Measurements from ENCODE around the gene PLA2G4D. TPM values are rescaled to one million over a fixed set of nuclear protein-coding genes. Genes with fewer than 3 reads are reported as not detected.
"Not testable (repeated sequence)": the region's sequence is repeated elsewhere in the genome, so short reads cannot be mapped to it uniquely, and the experiment has no call there.

Gene PLA2G4D
- polyA plus RNA-seq, 1 of the 3 experiments (the other 2 are of a cell fraction), result not detected

DNA sequence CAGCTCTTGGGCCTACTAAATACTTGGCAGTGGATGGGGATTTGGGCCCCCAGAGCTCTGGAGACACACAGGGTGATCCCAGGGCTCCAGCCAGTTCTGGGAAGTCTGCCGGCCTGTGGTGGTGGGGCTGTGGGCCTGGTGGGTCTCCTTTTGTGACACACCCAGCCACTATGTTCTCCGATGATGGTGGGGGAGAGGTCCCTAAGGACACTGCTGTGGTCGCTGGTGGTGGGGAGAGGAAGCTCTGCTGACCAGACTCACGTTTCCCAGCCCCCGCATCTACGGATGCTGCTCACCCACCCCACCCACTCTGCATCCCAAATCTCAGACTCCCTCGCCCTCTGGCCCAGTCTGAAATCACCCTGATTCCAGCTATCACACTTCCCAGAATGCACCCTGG is 396 bp downstream of the PLA2G4D start:
- no peak overlapping the region for H3K4me3 ChIP-seq (ENCODE audit: low read depth in 2 of 2, low read length in 1 of 2)
- ChIA-PET POLR2A (no interaction called here), CTCF (interaction anchor here (1.0 to 6.1 kb wide), 5 partner anchors 9 to 64 kb away, joined by 3 to 48 read pairs (median 5); no protein-coding TSS in a partner anchor)
- H3K79me2 ChIP-seq (ENCODE audit: insufficient read depth), result no peaks in the 10 kb centered on the region
- H3K27me3 ChIP-seq (ENCODE audit: insufficient read depth), result no peaks in the 10 kb centered on the region; the same call in 1 of the 2 replicates
- DNase-seq, result no peak
- H3K27ac ChIP-seq (ENCODE audit: low read depth in 2 of 2, low read length in 1 of 2), result no peak overlapping the region
- no peaks in the 10 kb centered on the region for H3F3A ChIP-seq (replicated peaks; ENCODE audit: insufficient read depth)
- TF ChIP-seq NRF1 (IDR thresholded peaks at IDR 0.05; ENCODE audit: low read depth, low read length), result no peak
- H3K4me1 ChIP-seq (ENCODE audit: control insufficient read depth in 1 of 2, insufficient read depth in 2 of 2, low read depth in 1 of 2, low read length in 1 of 2), result peaks cover 8 to 14% of the 10 kb centered on the region in 2 experiments; a peak in 3 of 4 replicates
- WGBS (ENCODE audit: low lambda C conversion rate), result 87% methylated on average over 3 of the region's 7 CpGs
- H3K9me3 ChIP-seq, result no peaks in the 10 kb centered on the region
- H3K36me3 ChIP-seq (replicated peaks in 1 of 2; ENCODE audit: control insufficient read depth in 1 of 2, insufficient read depth in 2 of 2, low read length in 1 of 2), result no peaks in the 10 kb centered on the region
- no peak overlapping the region for H2AFZ ChIP-seq (ENCODE audit: low read depth)
- H3K9ac ChIP-seq, result no peak overlapping the region
- no peaks in the 10 kb centered on the region for H3K9me2 ChIP-seq
- H4K20me1 ChIP-seq (ENCODE audit: insufficient read depth), result no peaks in the 10 kb centered on the region
- H3K4me2 ChIP-seq, result no peak overlapping the region

DNA sequence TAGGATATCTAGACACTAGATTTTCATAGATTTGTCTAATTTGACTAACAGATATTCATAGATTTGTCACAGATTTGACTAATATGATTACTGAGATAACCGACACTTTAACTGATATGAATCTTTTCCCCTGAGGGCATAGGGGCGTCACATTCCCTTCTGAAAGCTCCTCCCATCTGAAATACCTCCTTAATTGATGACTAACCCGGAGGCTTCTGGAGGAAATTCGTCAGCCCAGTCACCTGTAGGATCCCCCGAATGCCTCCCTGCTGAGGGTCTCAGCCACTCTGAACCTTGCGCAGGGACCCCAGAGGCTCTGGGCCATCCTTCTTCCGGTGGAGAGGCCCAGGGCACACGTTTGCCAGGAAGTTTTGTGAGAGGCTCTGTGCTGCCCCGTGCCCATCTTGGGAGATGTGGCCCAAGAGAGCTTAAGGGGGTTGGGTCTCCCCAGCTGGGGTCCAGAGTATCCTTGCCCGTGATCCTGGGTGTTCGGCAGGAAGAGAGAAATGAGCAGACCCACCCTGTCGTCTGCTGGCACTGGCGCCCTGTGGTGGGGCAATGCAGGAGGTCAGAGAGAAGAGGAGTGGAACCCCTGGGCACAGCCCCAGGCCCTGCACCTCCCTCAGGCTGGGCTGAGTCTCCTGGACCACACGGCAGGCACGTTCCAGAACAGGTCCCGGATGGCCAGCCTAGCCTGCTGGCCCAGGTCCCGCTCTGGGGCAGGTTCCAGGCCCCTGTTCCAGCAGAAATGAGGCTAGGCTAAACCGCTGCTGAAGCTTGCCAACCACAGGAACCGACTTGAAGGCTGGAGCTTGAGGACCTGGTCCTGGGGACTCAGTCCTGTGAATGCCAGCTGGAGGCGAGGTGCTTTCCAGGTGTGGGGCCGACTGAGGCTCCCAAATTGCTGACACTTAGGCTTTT is 1.7 kb downstream of the PLA2G4D start:
- Histone ChIP-seq H2AFZ (ENCODE audit: low read depth) (no peak overlapping the region), H3K4me2 (no peak overlapping the region), H3K27ac (ENCODE audit: low read depth in 2 of 2, low read length in 1 of 2) (no peak overlapping the region), H3K9me2 (no peaks in the 10 kb centered on the region), H4K20me1 (ENCODE audit: insufficient read depth) (no peaks in the 10 kb centered on the region), H3K4me3 (ENCODE audit: low read depth in 2 of 2, low read length in 1 of 2) (no peak overlapping the region), H3K36me3 (replicated peaks in 1 of 2; ENCODE audit: control insufficient read depth in 1 of 2, insufficient read depth in 2 of 2, low read length in 1 of 2) (no peaks in the 10 kb centered on the region), H3F3A (replicated peaks; ENCODE audit: insufficient read depth) (no peaks in the 10 kb centered on the region), H3K79me2 (ENCODE audit: insufficient read depth) (no peaks in the 10 kb centered on the region), H3K9me3 (no peaks in the 10 kb centered on the region), H3K4me1 (ENCODE audit: control insufficient read depth in 1 of 2, insufficient read depth in 2 of 2, low read depth in 1 of 2, low read length in 1 of 2) (peaks cover 8 to 14% of the 10 kb centered on the region in 2 experiments; a peak in 3 of 4 replicates), H3K27me3 (ENCODE audit: insufficient read depth) (no peaks in the 10 kb centered on the region; the same call in 1 of the 2 replicates), H3K9ac (no peak overlapping the region)
- ChIA-PET CTCF (interaction anchor here (0.6 to 6.1 kb wide), 8 partner anchors 9 to 103 kb away, joined by 3 to 48 read pairs (median 4); no protein-coding TSS in a partner anchor), POLR2A (no interaction called here)
- DNase-seq, result no peak
- 46% methylated on average over 8 of the region's 21 CpGs for WGBS (ENCODE audit: low lambda C conversion rate)
- TF ChIP-seq GATA2 (CRISPR knock-in tag; IDR thresholded peaks at IDR 0.05), result no peak
- TF ChIP-seq ELF1 (IDR thresholded peaks at IDR 0.05), result no peak
- TF ChIP-seq, protein P1, sequence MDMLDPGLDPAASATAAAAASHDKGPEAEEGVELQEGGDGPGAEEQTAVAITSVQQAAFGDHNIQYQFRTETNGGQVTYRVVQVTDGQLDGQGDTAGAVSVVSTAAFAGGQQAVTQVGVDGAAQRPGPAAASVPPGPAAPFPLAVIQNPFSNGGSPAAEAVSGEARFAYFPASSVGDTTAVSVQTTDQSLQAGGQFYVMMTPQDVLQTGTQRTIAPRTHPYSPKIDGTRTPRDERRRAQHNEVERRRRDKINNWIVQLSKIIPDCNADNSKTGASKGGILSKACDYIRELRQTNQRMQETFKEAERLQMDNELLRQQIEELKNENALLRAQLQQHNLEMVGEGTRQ (IDR thresholded peaks at IDR 0.05; ENCODE audit: borderline replicate concordance, low read depth, low read length), result no peak
- TF ChIP-seq MEF2A (IDR thresholded peaks at IDR 0.05; ENCODE audit: borderline replicate concordance, low read depth), result no peak
- no peak for TF ChIP-seq YY1 (IDR thresholded peaks at IDR 0.05; ENCODE audit: low read depth)
- no peak for TF ChIP-seq EP300 (IDR thresholded peaks at IDR 0.05; ENCODE audit: borderline replicate concordance in 1 of 2, low read depth in 1 of 2, low read length in 1 of 2)
- TF ChIP-seq SMC3 (IDR thresholded peaks at IDR 0.05; ENCODE audit: low read depth, low read length), result no peak
- TF ChIP-seq, protein P2, sequence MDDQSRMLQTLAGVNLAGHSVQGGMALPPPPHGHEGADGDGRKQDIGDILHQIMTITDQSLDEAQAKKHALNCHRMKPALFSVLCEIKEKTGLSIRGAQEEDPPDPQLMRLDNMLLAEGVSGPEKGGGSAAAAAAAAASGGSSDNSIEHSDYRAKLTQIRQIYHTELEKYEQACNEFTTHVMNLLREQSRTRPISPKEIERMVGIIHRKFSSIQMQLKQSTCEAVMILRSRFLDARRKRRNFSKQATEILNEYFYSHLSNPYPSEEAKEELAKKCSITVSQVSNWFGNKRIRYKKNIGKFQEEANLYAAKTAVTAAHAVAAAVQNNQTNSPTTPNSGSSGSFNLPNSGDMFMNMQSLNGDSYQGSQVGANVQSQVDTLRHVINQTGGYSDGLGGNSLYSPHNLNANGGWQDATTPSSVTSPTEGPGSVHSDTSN (IDR thresholded peaks at IDR 0.05), result no peak

DNA sequence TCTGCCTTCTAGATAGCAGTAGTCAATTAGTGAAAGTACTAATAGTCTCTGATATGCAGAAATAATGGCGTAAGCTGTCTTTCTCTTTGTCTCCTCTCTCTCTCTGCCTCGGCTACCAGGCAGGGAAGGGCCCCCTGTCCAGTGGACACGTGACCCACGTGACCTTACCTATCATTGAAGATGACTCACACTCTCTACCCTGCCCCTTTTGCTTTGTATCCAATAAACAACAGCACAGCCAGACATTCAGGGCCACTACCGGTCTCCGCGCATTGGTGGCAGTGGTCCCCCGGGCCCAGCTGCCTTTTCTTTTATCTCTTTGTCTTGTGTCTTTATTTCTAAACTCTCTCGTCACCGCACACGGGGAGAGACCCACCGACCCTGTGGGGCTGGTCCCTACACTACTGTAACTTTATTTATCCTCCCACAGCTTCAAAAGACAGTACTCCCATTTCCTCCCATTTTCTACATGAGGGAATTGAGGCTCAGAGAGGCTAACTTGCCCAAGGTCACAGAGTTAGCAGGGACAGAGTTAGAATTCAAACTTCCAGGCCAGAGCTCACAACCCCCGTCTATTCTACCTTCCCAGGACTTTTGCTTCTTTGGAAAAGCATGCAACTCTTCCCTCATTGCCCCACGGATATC is 2.5 kb downstream of the PLA2G4D start:
- H3K9me3 ChIP-seq; POLR2A ChIA-PET; H3K4me3 ChIP-seq (ENCODE audit: low read depth in 2 of 2, low read length in 1 of 2); H4K20me1 ChIP-seq (ENCODE audit: insufficient read depth); DNase-seq; H3K36me3 ChIP-seq (replicated peaks in 1 of 2; ENCODE audit: control insufficient read depth in 1 of 2, insufficient read depth in 2 of 2, low read length in 1 of 2); H3K9ac ChIP-seq; H3K4me2 ChIP-seq; H3K27ac ChIP-seq (ENCODE audit: low read depth in 2 of 2, low read length in 1 of 2); H3K9me2 ChIP-seq; H3K27me3 ChIP-seq (ENCODE audit: insufficient read depth); H3F3A ChIP-seq (replicated peaks; ENCODE audit: insufficient read depth); H3K79me2 ChIP-seq (ENCODE audit: insufficient read depth); H2AFZ ChIP-seq (ENCODE audit: low read depth): not testable (repeated sequence)
- 74% methylated on average over 13 of the region's 14 CpGs for WGBS (ENCODE audit: low lambda C conversion rate)
- H3K4me1 ChIP-seq (ENCODE audit: control insufficient read depth in 1 of 2, insufficient read depth in 2 of 2, low read depth in 1 of 2, low read length in 1 of 2), result peaks cover 8 to 14% of the 10 kb centered on the region in 2 experiments; a peak in 3 of 4 replicates
- CTCF ChIA-PET, result interaction anchor here (0.7 to 6.1 kb wide), 4 partner anchors 8 to 316 kb away, joined by 3 to 48 read pairs (median 6); no protein-coding TSS in a partner anchor

Measured in SK-N-SH (cell line).